ENCODE results near the gene SPINK4.

The SPINK4 gene, protein sequence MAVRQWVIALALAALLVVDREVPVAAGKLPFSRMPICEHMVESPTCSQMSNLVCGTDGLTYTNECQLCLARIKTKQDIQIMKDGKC

DNA sequence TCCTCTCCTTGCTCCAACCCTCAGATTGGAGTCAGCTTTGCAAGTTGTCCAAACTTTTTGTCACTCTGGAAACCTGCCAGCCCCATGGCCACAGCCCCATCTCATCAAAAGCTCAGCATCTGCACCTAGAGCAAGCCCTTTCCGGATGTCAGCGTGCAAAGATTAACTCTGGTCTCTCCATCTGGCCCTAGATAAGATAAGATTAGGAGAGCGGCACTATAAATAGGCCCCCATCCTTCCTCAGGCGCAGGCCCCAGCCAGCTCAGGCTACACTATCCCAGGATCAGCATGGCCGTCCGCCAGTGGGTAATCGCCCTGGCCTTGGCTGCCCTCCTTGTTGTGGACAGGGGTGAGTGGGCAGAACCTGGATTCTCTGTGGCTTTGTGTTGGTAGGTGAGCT, at the start of gene SPINK4:
Gene SPINK4, plus strand, starts transcription at position 247 of the 400 bp plus-strand sequence. Its CDS starts 42 bp downstream, at position 289.
- no peak for DNase-seq

DNA sequence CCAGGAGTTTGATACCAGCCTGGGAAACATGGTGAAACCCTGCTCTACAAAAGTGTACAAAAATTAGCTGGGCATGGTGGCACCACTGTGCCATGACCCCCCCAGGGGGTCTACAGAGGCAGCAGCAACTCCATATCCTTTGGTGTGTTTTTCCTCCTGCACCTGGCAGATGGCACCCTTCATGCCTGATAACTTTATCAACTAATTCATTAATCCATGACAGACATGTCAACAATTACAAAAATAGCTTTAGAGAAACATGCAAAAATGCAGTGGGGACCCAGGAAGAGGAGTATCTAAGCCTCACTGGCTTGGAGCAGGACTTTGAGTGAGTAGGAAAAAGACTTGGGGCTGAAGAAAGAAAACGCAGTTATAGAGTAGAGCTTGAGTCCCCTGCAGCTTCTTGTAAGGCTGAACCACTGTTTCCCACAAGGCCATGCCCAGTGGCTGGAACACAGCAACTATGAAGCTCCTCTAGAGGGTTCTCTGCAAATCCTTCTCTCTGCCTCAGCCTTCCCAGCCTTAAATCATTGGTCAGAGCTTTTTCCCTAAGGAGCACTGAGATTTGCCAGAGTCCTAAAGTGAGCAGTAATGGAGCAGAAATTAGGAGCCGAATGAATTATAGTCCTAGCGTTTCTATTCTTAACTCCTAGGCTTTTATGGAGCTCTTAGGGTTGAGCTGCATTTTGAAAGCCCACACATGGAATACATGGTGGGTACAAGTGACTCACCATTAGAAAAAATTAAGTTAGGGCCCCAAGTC, 47.3 kb upstream of the SPINK4 start:
- peak; percentile 50 for DNase-seq

DNA sequence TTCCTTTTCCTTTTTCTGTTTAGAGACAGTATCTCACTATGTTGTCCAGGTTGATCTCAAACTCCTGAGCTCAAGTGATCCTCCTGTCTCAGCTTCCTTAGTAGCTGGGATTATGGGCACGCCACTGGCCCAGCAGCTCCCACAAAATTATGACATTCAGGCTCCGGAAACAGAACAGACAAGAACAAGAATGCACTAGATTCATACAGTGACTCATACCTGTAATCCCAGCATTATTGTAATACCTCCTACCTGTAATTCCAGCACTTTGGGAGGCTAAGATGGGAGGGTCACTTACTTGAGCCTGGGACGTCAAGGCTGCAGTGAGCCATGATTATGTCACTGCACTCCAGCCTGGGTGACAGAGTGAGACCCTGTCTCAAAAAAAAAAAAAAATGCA, 46.1 kb upstream of the SPINK4 start:
- DNase-seq, result no peak

DNA sequence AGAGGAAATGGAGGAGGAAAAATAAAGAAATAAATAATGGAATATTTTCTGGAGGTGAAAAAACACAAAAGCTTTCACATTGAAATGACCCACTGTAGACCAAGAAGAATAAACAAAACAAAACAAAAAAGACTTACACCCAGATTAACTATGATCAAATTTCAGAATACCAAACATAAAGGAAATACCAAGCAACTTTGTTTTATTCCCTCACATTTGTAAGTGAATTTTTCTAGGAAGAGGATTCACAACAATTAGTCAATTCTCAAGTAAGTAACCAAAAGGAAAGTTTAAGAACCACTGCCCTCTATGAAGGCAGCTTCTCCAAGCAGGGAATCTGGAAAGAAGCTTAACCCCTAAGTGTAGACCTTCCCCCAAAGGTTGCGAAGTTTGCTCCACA, 43.2 kb upstream of the SPINK4 start:
- no peak for DNase-seq

DNA sequence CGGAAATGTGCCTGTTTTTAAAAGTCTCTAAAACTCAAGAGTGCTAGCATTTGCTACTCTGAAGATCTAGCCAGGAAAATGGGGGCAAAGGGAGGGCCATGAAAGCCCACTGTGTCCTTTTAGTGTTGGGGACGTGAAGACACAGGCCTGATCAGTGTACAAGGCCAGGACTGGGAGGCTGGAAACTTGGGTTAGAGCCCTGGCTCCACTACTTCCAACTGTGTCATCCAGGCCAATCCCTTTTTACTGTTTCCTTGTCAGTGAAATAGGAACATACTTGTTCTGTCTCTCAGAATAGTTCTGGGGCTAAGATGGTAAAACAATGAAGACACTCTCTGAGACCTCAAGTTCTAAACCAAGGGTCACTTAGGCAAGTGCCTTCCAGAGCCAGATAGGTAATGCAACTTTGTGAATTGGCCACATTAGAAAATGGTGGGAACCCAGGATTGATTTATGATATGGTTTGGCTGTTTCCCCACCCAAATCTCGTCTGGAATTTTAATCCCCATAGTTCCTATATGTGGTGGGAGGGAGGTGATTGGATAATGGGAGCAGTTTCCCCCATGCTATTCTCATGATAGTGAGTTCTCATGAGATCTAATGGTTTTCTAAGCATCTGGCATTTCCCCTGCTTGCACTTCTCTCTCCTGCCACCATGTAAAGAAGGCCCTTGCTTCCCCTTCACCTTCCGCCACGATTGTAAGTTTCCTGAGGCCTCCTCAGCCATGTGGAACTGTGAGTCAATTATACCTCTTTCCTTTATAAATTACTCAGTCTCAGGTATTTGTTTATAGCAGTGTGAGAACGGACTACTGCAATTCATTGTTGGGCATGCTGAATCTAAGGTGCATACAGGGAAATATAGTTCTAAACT, 42.5 kb upstream of the SPINK4 start:
- DNase-seq, result peak; percentile 33

DNA sequence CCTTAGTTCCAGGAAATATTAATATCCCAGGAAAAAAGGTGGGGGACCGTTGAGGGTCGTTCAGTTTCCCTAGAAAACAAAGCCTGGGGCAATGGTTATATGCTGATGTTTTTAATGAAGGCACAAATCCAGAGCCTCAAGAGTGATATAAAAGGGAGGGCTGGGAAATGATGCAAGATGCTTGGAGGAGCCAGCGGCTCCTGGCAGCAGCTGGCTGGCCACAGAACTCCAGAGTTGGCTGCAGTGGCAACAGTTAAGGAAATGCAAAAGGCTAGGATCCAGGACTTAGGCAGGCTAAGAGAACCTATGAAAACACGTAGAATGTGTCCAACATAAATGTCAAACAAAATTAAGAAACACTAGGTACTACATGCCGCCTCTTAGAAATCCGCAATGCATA, 41.8 kb upstream of the SPINK4 start:
- peak; percentile 30 for DNase-seq

DNA sequence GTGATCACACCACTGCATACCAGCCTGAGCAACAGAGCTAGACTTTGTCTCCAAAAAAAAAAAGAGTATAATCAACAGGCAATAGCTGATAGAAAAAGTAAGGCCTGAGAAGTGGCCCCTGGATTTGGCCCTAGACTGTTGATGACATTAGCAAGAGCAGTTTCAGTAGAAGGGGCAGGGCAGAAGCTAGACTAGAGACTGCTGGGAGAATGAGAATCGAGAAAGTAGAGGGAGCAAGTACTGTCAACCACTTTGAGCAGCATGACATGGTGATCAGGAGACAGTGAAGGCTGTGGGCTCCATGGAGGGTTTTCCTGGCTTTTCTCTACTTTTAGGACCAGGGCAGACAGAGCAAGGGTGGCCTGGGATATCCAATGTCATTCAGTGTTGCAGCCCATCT, 37.9 kb upstream of the SPINK4 start:
- no peak for DNase-seq

DNA sequence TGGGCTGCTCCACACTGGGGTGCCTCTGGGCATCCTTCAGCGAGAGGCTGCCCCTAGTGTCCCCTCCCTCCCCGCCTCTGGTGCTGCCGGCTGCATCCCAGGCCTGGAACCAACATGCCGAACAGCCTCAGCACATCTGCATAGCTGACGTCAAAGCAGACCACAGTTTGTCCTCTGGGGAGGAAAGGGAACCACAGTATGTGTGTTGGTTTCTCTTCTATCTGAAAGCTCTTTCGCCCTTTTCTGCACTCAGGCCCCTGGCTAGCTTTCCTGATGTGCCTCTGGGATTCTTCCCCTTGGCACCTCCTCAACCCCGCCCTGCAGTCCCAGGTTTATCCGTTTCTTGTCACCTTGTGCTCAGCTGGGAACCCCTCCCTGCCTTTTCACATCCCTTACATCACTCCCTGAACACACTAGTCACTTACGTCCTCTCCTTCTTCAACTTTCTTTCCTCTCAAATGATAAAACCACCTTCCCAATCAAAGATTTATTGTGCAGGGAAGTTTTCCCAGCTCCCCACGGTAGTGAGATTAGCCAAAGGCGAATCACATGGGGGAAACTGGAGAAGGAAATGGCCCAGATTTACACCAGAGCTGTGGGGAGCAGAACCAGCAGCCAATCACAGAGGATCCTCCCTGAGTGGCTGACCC, 37.3 kb upstream of the SPINK4 start:
- peak; percentile 79 for DNase-seq

DNA sequence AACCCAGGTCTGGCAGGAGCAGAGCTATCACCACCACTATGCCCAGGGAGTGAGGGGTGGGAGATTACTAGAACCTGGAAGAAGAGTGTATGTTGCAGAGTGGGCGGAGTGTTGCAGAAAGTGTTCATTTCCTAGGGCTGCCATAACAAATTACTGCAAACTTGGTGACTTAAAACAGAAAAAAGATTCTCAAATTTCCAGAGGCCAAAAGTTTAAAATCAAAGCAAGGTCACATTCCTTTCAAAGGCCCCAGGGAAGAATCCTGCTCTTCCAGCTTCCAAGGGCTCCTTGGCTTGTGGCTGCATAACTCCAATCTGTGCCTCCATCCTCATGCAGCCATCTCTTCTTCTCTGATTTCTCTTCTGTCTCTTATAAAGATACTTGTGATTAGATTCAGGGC, 30.6 kb upstream of the SPINK4 start:
- DNase-seq, result no peak

DNA sequence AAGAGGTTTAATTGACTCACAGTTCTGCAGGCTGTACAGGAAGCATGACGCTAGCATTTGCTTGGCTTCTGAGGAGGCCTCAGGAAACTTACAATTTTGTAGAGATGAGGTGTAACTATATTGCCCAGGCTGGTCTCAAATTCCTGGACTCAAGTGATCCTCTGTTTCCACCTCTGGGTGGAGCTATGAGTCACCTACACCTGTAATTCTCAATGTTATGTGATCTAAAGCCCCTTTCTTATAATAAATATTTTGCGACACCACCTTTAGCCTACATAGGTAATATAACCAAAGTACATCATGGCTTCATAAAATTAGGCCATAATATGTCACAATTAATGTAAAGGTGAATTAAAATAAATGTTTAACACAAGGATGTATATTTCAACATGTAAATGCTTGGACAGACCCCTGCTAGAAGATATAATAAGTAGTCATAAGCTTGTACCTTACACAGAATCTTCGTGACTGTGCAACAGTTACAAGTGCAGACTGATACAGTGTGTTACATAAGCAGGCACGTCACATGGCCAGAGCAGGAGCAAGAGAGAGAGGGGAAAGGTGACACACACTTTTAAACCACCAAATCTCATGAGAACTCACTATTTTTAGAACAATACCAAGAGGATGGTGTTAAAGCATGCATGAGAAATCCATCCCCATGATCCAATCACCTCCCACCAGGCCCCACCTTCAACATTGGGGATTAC, 29.8 kb upstream of the SPINK4 start:
- no peak for DNase-seq

DNA sequence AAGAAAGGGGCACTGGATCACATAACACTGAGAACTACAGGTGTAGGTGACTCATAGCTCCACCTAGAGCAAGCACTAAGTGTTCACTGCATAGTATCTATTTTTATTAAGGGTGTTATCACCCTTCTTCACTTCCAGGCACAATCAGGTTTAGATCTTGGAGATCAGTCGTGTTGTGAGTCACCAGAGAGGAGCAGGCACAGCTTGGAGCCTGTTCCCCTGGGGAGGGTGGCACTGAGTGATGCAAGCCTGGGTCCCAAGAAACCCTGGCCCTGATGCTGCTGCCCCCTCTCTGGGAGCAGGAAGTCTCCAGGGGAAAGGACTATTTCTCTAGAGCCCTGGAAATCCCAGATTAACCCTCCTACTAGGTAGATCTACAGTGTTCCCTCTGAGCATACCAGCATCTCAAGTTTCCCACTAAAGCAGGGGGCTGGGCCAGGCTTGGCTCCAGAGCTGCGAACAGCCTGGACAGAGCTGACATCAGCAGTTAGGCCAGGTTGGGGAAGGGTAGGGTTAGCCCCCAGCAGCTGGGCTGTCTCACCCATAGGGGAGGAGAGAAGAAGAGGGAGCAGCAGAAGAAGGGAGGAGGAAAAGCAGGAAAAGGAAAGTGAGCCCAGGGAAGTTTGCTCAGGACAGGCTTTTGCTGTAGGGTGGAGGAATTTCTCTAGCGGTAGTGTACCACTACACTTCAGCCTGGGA, 28.1 kb upstream of the SPINK4 start:
- peak; percentile 35 for DNase-seq

DNA sequence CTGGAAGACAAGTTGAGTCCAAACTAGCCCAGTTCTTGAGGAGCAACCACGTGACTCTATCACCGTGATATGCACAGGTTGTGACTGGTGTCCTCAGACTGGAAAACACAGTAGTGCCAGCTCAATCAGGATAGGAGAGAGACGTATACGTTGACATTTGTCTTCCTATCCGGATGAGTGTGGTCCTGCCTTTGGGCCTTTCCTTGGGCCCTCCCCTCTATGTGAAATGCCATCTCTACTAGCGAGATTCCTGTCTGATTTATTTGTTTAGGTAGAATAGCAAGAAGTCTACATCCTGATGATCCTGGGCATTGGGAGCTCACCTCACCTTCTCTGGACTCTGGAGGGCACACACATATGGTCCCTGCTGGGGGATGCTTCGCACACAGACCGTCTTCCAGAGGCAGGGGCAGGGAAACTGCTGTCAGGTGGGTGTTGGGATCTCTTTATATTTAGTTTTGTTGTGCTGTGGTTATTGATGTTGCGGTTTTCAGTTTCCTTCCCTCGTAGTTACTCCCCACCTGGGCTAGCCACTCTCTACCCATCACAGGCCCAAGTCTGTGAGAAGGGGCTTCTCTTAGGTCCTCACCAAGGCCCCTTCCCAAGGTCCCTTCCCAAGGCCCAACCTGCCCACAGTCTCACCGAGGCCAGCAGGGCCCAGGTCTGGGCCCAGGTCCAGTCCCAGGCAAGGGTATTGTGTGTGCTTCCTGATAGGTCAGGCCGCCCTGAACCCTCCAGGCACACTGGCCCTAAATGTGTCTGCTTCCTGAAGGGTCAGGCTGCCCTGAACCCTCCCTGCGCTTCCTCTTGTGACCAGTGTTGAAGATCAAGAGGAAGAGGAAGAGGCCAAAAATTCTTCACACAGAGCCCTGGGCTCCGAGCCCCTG, 19.0 kb upstream of the SPINK4 start:
- no peak for DNase-seq

DNA sequence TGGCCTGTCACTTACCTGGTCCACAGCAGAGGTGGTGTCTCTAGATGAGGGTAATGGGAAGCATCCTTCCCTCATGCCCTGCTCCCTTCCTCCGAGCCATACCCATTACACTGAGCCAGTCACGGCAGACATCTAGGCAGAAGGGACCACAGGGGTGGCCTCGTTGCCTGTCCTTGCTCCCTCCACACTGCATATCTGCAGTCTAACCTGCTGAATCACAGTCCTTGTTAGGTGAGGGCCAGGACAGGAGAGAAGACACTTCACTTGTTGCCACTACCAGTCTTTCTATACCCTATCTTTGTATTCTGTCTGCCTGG, 18.4 kb upstream of the SPINK4 start:
- DNase-seq, result no peak

DNA sequence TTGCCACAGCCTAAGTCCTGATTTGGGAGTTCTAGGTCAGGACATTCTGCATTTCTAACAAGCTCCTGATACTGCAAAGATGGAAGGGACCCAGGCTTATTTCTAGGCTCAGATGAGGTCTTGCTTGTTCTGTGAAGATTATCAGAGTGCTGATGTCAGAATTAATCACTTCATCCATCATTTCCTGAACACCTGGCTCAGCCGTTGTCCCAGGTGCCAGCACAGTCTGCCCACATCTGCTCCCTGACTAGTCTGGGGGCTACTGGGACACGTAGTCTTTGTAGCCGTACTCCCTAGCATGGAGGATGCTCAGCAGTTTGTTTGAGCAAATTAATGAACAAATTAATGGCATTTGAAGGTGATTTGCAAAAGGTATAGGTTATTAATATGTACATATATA, 17.9 kb upstream of the SPINK4 start:
- no peak for DNase-seq

DNA sequence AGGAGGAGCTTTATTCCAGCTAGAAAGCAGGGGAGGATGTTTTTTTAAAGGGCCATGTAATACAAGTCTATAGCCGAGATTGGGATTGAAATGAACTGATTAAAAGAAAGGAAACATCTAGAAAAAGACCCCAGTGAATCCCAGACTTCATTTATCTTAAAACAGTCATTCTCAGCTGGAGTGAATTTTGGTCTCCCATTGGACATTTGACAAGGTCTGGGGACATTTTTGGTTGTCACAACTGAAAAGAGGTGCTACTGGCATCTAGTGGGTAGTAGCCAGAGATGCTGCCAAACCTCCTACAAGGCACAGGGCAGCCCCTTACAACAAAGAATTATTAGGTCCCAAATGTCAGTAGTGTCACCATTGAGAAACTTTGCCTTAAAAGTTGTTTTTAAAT, 16.3 kb upstream of the SPINK4 start:
- peak; percentile 43 for DNase-seq

DNA sequence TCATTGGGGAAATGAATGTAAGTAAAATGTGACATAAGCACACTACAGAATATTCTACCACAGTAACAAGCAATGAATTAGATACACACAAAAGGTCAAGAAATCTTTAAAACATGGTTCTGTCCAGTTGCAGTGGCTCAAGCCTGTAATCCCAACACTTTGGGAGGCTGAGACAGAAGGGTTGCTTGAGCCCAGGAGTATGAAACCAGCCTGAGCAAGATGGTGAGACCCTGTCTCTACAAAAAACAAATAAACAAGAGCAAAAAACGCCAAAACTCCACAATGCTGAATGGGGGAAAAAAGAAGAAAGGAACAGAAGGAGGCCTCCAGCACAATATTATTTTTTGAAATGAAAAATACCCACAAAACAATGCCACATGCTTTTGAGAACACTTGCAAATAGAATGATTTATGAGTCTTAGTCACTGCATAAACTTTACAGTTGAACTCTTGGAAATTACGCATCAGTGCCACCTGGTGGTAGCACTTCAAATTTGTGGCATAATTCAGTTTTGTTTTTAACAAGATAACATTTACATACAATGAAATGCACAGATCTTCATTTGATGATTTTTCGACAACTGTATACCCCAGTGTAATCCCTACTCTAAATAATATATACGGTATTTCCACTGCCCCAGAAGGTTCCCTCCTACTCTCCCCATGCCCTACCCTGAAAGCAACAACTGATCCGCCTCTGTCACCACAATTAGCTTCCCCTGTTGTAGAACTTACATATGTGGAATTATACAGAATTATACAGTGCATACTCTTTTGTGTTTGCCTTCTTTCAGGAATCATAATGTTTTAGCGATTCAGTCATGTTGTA, 14.4 kb upstream of the SPINK4 start:
- peak; percentile 78 for DNase-seq

DNA sequence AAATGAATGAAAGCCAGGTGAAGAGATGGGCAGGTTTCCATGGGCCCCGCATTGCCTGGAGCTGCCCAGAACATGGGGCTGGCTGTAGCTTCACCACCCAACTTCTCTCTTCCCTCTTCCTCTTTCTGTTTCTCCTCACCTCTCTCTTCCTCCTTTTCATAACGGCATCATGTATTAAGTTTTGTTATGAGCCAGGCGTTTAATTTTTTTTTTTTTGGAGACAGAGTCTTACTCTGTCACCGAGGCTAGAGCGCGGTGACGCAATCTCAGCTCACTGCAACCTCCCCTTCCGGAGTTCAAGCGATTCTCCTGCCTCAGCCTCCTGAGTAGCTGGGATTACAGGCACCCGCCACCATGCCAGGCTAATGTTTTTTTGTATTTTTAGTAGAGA, 13.0 kb upstream of the SPINK4 start:
- no peak for DNase-seq

DNA sequence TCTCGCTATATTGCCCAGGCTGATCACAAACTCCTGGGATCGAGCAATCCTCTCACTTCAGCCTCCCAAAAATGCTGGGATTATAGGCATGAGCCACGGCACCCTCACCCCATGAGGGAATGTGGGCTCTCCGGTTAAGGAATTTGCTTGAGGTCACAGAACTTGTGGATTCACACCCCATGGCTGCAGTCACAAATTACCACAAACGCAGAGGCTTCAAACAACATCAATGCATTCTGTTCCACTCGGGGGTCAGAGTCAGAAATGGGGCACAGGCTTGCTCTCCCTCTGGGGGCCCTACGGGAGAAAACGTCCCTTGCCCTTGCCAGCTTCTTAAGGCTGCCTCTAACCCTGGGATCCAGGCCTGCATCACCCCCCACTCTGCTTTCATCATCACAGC, 12.2 kb upstream of the SPINK4 start:
- peak; percentile 22 for DNase-seq

DNA sequence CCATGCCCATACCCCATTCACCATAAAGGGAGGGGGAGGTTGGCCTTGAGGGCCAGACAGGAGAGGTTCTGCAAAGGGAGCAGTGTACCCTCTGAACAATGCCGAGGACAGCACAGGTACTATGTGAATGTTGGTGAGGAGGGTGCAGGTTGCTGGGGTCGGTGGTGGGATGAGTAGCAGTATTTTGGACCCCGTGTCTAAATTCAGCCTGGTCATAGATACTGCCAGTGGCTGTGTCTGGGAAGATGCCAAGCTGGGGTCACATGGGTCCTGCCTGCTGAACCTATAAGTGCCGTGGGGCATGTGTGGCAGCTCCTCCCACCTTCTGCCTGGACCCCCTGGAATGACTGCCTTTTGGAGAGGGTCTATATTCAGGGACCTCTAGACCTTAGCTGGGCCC, 11.4 kb upstream of the SPINK4 start:
- DNase-seq, result no peak

DNA sequence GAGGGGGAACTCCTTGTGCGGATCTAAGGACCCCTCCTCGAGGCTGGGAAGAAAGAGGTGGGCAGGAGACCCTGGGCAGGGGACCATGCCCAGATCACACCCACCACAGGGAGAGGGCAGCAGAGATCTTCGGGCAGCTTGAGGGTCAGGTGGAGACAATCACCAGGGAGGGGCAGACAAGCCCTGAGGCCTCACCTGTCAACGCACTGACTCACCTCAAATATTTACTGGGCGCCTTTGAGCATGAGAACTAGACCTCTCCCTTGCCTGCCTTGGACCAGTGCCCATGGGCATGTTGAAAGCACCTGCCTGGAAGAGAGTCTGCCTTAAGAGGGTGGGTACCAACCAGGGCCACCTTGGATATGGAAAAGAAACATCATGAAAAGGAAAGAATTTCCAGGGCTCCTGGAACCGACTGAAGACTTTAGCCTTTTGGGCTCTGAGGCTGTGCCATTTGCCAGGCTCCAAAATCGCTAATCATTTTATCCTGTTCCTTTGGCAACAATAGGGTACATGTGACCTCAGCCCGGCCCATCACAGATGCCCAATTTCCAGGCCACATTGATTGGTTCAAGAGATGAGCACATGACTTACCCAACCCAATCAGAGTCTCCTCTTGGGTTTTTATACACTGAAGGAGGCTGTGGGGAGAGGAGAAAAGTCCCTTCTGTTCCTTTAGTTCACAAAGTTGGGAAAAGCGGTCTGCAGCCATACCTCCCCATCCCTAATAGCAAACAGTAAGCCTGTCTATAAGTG, 10.4 kb upstream of the SPINK4 start:
- no peak for DNase-seq

Data from fibroblast of skin of right biceps (primary cell).